HG03571 (cell line): ENCODE data around the gene MDC1.
"Not testable (repeated sequence)": the region's sequence is repeated elsewhere in the genome, so short reads cannot be mapped to it uniquely, and the experiment has no call there.

ENCODE experiments used
- ATAC-seq: cut with Tn5 transposase; IDR thresholded peaks from one replicate; pipeline ENCODE4 v1.9.1; 2021; ENCODE audit not compliant: unreplicated experiment

Gene MDC1

GRCh38 chr6:30717129-30717844 lies at the start of gene MDC1:
Gene MDC1, minus strand, starts transcription at chr6:30717281. Its CDS starts 2,106 bp downstream, at chr6:30715175.
- ATAC-seq: peak; percentile 55

GRCh38 chr6:30766461-30767157 lies 49.5 kb upstream of the MDC1 start:
- no peak for ATAC-seq

- not testable (repeated sequence) for ATAC-seq
These were observed 48.4 kb upstream of the MDC1 start for GRCh38 chr6:30765495-30765894.

GRCh38 chr6:30764490-30765043 lies 47.5 kb upstream of the MDC1 start:
- ATAC-seq: not testable (repeated sequence)

- ATAC-seq: peak; percentile 36
These were observed 46.8 kb upstream of the MDC1 start for GRCh38 chr6:30763618-30764489.

GRCh38 chr6:30763155-30763617 lies 46.1 kb upstream of the MDC1 start:
- peak; percentile 8 for ATAC-seq

- no peak for ATAC-seq
These were observed 44.8 kb upstream of the MDC1 start for GRCh38 chr6:30761791-30762429.

GRCh38 chr6:30760549-30760948 lies 43.5 kb upstream of the MDC1 start:
- ATAC-seq: no peak

GRCh38 chr6:30759575-30760239 lies 42.6 kb upstream of the MDC1 start:
- ATAC-seq: no peak

- ATAC-seq: no peak
These were observed 40.3 kb upstream of the MDC1 start for GRCh38 chr6:30757261-30757904.

GRCh38 chr6:30756405-30757003 lies 39.4 kb upstream of the MDC1 start:
- ATAC-seq: not testable (repeated sequence)

- ATAC-seq: no peak
These were observed 37.5 kb upstream of the MDC1 start for GRCh38 chr6:30754631-30755030.

GRCh38 chr6:30752157-30752927 lies 35.3 kb upstream of the MDC1 start:
- ATAC-seq: no peak

- ATAC-seq: no peak
These were observed 33.2 kb upstream of the MDC1 start for GRCh38 chr6:30750379-30750668.

GRCh38 chr6:30749554-30750378 lies 32.7 kb upstream of the MDC1 start:
- no peak for ATAC-seq

- no peak for ATAC-seq
These were observed 31.9 kb upstream of the MDC1 start for GRCh38 chr6:30748851-30749540.
